ENCODE data around the gene ZGLP1. TPM values are rescaled to one million over a fixed set of nuclear protein-coding genes. Genes with fewer than 3 reads are reported as not detected.
A peak's percentile ranks its signal among the peaks of the same experiment; 100 is the strongest.

ZGLP1 gene
- polyA plus RNA-seq, 1 donor (not counting 4 experiments of a cell fraction or from before 2014, with no cell fraction given): 0.43 TPM

GRCh38 chr19:10270180-10270615 lies 39.4 kb downstream of the ZGLP1 start:
- Histone ChIP-seq H2AFZ (ENCODE audit: control insufficient read depth, low read length) (peak overlapping the region; percentile 46), H3K79me2 (ENCODE audit: control insufficient read depth, insufficient read depth, low read length) (no peaks in the 10 kb centered on the region), H3K9me1 (ENCODE audit: control insufficient read depth, extremely low read depth, insufficient read depth, low read length) (no peaks in the 10 kb centered on the region), H3K36me3 (ENCODE audit: control insufficient read depth in 2 of 2, extremely low read depth in 1 of 2, insufficient read depth in 2 of 2, low read length in 2 of 2) (no peaks in the 10 kb centered on the region), H4K20me1 (ENCODE audit: control insufficient read depth, extremely low read depth, insufficient read depth, low read length) (no peaks in the 10 kb centered on the region), H3K9ac (ENCODE audit: control insufficient read depth, extremely low read depth, insufficient read depth, low read length) (peak overlapping the region; percentile 15), H3K27me3 (ENCODE audit: control insufficient read depth, extremely low read depth, insufficient read depth, low read length) (peaks cover 23% of the 10 kb centered on the region), H3K4me2 (ENCODE audit: control insufficient read depth, extremely low read depth, insufficient read depth, low read depth, low read length) (peak overlapping the region; percentile 78), H3K27ac (ENCODE audit: control insufficient read depth, insufficient read depth, low read length) (no peak overlapping the region), H3K9me3 (ENCODE audit: control insufficient read depth, low read depth, low read length) (no peaks in the 10 kb centered on the region), H3K4me1 (ENCODE audit: control insufficient read depth, extremely low read depth, insufficient read depth, low read length) (peaks cover 9% of the 10 kb centered on the region), H3K4me3 (ENCODE audit: control insufficient read depth in 2 of 3, extremely low read depth in 1 of 3, insufficient read depth in 2 of 3, low read depth in 1 of 3, low read length in 3 of 3) (peak overlapping the region in 1 of 3 experiments; percentile 63)
- DNase-seq (ENCODE audit: low read depth, low spot score): no peak
- no peak for FAIRE-seq
- TF ChIP-seq EZH2 (IDR thresholded peaks at IDR 0.05; ENCODE audit: low read length) (no peak), CTCF (optimal IDR thresholded peaks at IDR 0.05 in 1 of 3, IDR thresholded peaks at IDR 0.05 in 1 of 3, conservative IDR thresholded peaks at IDR 0.05 in 1 of 3; ENCODE audit: extremely low read depth in 1 of 3, insufficient read depth in 2 of 3, low read length in 3 of 3) (no peak)
- dilution Hi-C loops (cut with MboI; ENCODE audit: extremely low pct_ligation_motif_present, low sequenced_read_pairs): no loop called here

GRCh38 chr19:10269333-10270179 lies 40.1 kb downstream of the ZGLP1 start:
- peak overlapping the region; percentile 15 for H2AFZ ChIP-seq (ENCODE audit: control insufficient read depth, low read length)
- no peaks in the 10 kb centered on the region for H4K20me1 ChIP-seq (ENCODE audit: control insufficient read depth, extremely low read depth, insufficient read depth, low read length)
- H3K9me3 ChIP-seq (ENCODE audit: control insufficient read depth, low read depth, low read length): no peaks in the 10 kb centered on the region
- no peaks in the 10 kb centered on the region for H3K36me3 ChIP-seq (ENCODE audit: control insufficient read depth in 2 of 2, extremely low read depth in 1 of 2, insufficient read depth in 2 of 2, low read length in 2 of 2)
- dilution Hi-C loops (cut with MboI; ENCODE audit: extremely low pct_ligation_motif_present, low sequenced_read_pairs): no loop called here
- peak overlapping the region in 2 of 3 experiments; percentile 1 to 9 for H3K4me3 ChIP-seq (ENCODE audit: control insufficient read depth in 2 of 3, extremely low read depth in 1 of 3, insufficient read depth in 2 of 3, low read depth in 1 of 3, low read length in 3 of 3)
- DNase-seq (ENCODE audit: low read depth, low spot score) (no peak), FAIRE-seq (no peak)
- TF ChIP-seq CTCF (optimal IDR thresholded peaks at IDR 0.05 in 1 of 3, IDR thresholded peaks at IDR 0.05 in 1 of 3, conservative IDR thresholded peaks at IDR 0.05 in 1 of 3; ENCODE audit: extremely low read depth in 1 of 3, insufficient read depth in 2 of 3, low read length in 3 of 3) (peak; percentile 79 to 98 (median 93)), EZH2 (IDR thresholded peaks at IDR 0.05; ENCODE audit: low read length) (no peak)
- peaks cover 9% of the 10 kb centered on the region for H3K4me1 ChIP-seq (ENCODE audit: control insufficient read depth, extremely low read depth, insufficient read depth, low read length)
- H3K4me2 ChIP-seq (ENCODE audit: control insufficient read depth, extremely low read depth, insufficient read depth, low read depth, low read length): peak overlapping the region; percentile 78
- H3K9ac ChIP-seq (ENCODE audit: control insufficient read depth, extremely low read depth, insufficient read depth, low read length): peak overlapping the region; percentile 15
- H3K27me3 ChIP-seq (ENCODE audit: control insufficient read depth, extremely low read depth, insufficient read depth, low read length): peaks cover 23% of the 10 kb centered on the region
- no peaks in the 10 kb centered on the region for H3K79me2 ChIP-seq (ENCODE audit: control insufficient read depth, insufficient read depth, low read length)
- no peak overlapping the region for H3K27ac ChIP-seq (ENCODE audit: control insufficient read depth, insufficient read depth, low read length)
- H3K9me1 ChIP-seq (ENCODE audit: control insufficient read depth, extremely low read depth, insufficient read depth, low read length): no peaks in the 10 kb centered on the region
